Astrocyte of the cerebellum (primary cell): Measurements from ENCODE around the gene RBPJ.

ENCODE experiments used
- DNase-seq: peaks from one replicate; pipeline ENCODE4 v3.0.0-alpha.2; 2011; ENCODE audit warnings: low read depth
- H3K4me3 ChIP-seq: 2 replicates; pipeline ENCODE4 v1.5.1; 2011; ENCODE audit warnings: mild to moderate bottlenecking, low read depth, low read length, moderate library complexity
- CTCF ChIP-seq: IDR thresholded peaks from 2 replicates; pipeline ENCODE4 v1.5.1; 2012; ENCODE audit warnings: low read length, low read depth, moderate library complexity, mild to moderate bottlenecking; ENCODE audit errors: missing control alignments
- in situ Hi-C: cut with HindIII; loops from 2 replicates; pipeline ENCODE4 v1.10.0; 2017; ENCODE audit warnings: low sequenced_read_pairs

RBPJ gene

DNA sequence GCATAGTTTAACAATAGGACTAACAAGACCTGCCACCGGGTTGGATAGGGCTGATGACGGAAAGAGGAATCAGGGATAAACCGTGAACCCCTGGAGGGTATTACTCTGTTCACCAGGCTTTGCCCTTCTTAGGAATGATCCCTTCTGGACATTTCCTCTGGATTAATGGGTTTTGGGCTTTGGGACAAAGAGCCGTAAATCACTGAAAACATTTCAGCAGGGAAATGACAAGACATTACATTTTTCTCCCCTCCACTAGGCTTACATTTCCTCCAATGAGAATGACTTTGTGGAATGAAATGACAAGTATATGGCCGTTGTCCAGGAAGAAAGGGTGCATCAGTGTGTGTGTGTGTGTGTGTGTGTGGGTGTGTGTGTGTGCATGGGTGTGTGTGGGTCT, 25.9 kb upstream of the RBPJ start:
- in situ Hi-C loops, result no loop called here
- no peak for DNase-seq
- TF ChIP-seq CTCF, result no peak
- no peak overlapping the region for H3K4me3 ChIP-seq

GRCh38 chr4:26296021-26296420, 24.8 kb upstream of the RBPJ start:
- TF ChIP-seq CTCF, result no peak
- DNase-seq, result no peak
- H3K4me3 ChIP-seq, result no peak overlapping the region
- in situ Hi-C loops, result no loop called here

- in situ Hi-C loops, result no loop called here
- no peak for TF ChIP-seq CTCF
- DNase-seq, result no peak
- no peak overlapping the region for H3K4me3 ChIP-seq
Observed at GRCh38 chr4:26296514-26296913, 24.3 kb upstream of the RBPJ start.

DNA sequence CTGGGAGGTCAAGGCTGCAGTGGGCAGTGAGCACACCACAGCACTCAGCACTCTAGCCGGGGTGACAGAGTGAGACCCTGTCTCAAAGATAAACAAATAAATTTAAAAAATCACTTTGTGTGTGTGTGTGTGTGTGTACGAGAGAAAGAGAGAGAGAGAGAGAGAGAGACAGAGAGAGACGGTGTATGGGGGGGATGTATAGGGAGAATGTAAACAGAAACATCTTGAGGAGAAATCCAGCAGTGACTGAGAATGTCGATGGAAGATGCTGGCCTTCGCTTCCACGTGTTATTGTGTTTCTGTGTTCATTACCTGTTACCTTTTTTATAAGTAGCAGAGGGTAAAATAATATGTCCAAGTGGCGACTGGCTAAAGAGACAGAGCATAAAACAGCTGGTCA, 23.6 kb upstream of the RBPJ start:
- no peak for DNase-seq
- TF ChIP-seq CTCF, result no peak
- in situ Hi-C loops, result no loop called here
- no peak overlapping the region for H3K4me3 ChIP-seq

GRCh38 chr4:26298198-26298947, 22.4 kb upstream of the RBPJ start:
- in situ Hi-C loops, result no loop called here
- TF ChIP-seq CTCF, result no peak

GRCh38 chr4:26299254-26299882, 21.4 kb upstream of the RBPJ start:
- TF ChIP-seq CTCF, result no peak
- in situ Hi-C loops, result no loop called here

More at GRCh38 chr4:26298198-26298947, 22.4 kb upstream of the RBPJ start:
- peak; percentile 83 for DNase-seq
- H3K4me3 ChIP-seq, result no peak overlapping the region

More at GRCh38 chr4:26299254-26299882, 21.4 kb upstream of the RBPJ start:
- no peak for DNase-seq
- H3K4me3 ChIP-seq, result no peak overlapping the region
